H9 (cell line): Measurements from ENCODE around the gene TNP2. TPM values are rescaled to one million over a fixed set of nuclear protein-coding genes. Genes with fewer than 3 reads are reported as not detected.

Experiments used
- DNase-seq: peaks from one replicate; pipeline ENCODE4 v3.0.0-alpha.2; 2017
- H2AFZ ChIP-seq: one replicate; pipeline ENCODE4 v1.6.1; 2013; ENCODE audit warnings: mild to moderate bottlenecking, low read length, control low read depth, moderate library complexity
- H2AK5ac ChIP-seq: 2 replicates; pipeline ENCODE4 v1.6.1; 2013; ENCODE audit warnings: low read length, control low read depth, mixed read lengths; ENCODE audit not compliant: insufficient read length
- H2BK120ac ChIP-seq: one replicate; pipeline ENCODE4 v1.6.1; 2013; ENCODE audit warnings: low read depth, mild to moderate bottlenecking, low read length, control low read depth, inconsistent platforms; ENCODE audit not compliant: poor library complexity, severe bottlenecking
- H2BK12ac ChIP-seq: 2 replicates; pipeline ENCODE4 v1.6.1; 2013; ENCODE audit warnings: low read length, control low read depth, mixed read lengths, low read depth; ENCODE audit not compliant: insufficient read length
- H2BK15ac ChIP-seq: 2 replicates; pipeline ENCODE4 v1.6.1; 2013; ENCODE audit warnings: low read depth, low read length, control low read depth
- H2BK20ac ChIP-seq: one replicate; pipeline ENCODE4 v1.6.1; 2013; ENCODE audit warnings: low read depth, mild to moderate bottlenecking, low read length, control low read depth, inconsistent platforms; ENCODE audit not compliant: poor library complexity, severe bottlenecking
- H2BK5ac ChIP-seq: 2 replicates; pipeline ENCODE4 v1.6.1; 2013; ENCODE audit warnings: low read length, control low read depth, mixed read lengths; ENCODE audit not compliant: insufficient read length
- H3K14ac ChIP-seq: 2 replicates; pipeline ENCODE4 v1.6.1; 2013; ENCODE audit warnings: low read length, control low read depth; ENCODE audit not compliant: insufficient read depth
- H3K18ac ChIP-seq: 2 replicates; pipeline ENCODE4 v1.6.1; 2013; ENCODE audit warnings: low read depth, mild to moderate bottlenecking, mixed read lengths, low read length, control low read depth; ENCODE audit not compliant: insufficient read length
- H3K23ac ChIP-seq: 2 replicates; pipeline ENCODE4 v1.6.1; 2013; ENCODE audit warnings: low read length, control low read depth, mixed read lengths, low read depth; ENCODE audit not compliant: insufficient read length
- H3K23me2 ChIP-seq: 2 replicates; pipeline ENCODE4 v1.6.1; 2013; ENCODE audit warnings: low read depth, mild to moderate bottlenecking, mixed read lengths, low read length, control low read depth; ENCODE audit not compliant: insufficient read length, poor library complexity, severe bottlenecking
- H3K27ac ChIP-seq: 2 replicates; pipeline ENCODE4 v1.5.1; 2013; ENCODE audit warnings: low read length, control low read depth, mixed read lengths, low read depth; ENCODE audit not compliant: insufficient read length
- H3K27me3 ChIP-seq: 2 replicates; pipeline ENCODE4 v1.6.1; 2013; ENCODE audit warnings: low read length, control low read depth, inconsistent platforms; ENCODE audit not compliant: insufficient read depth
- H3K4ac ChIP-seq: 2 replicates; pipeline ENCODE4 v1.6.1; 2013; ENCODE audit warnings: low read depth, mild to moderate bottlenecking, control low read depth, inconsistent platforms, low read length, moderate library complexity
- H3K4me1 ChIP-seq: 2 replicates; pipeline ENCODE4 v1.6.1; 2013; ENCODE audit warnings: low read length, control low read depth, inconsistent platforms; ENCODE audit not compliant: insufficient read depth
- H3K4me2 ChIP-seq: 2 replicates; pipeline ENCODE4 v1.6.1; 2013; ENCODE audit warnings: low read length, control low read depth, mixed read lengths; ENCODE audit not compliant: insufficient read length, insufficient read depth
- H3K56ac ChIP-seq: 2 replicates; pipeline ENCODE4 v1.6.1; 2013; ENCODE audit warnings: low read depth, mild to moderate bottlenecking, mixed read lengths, low read length, control low read depth; ENCODE audit not compliant: insufficient read length
- H3K79me1 ChIP-seq: 2 replicates; pipeline ENCODE4 v1.6.1; 2013; ENCODE audit warnings: low read depth, mild to moderate bottlenecking, moderate library complexity, low read length, control low read depth, inconsistent platforms; ENCODE audit not compliant: insufficient read depth, poor library complexity, severe bottlenecking
- H3K79me2 ChIP-seq: 2 replicates; pipeline ENCODE4 v1.6.1; 2013; ENCODE audit warnings: low read length, control low read depth, inconsistent platforms; ENCODE audit not compliant: insufficient read depth
- H3K9ac ChIP-seq: 2 replicates; pipeline ENCODE4 v1.6.1; 2013; ENCODE audit warnings: low read length, control low read depth, mixed read lengths; ENCODE audit not compliant: insufficient read length; ENCODE audit errors: extremely low read depth
- H3K9me3 ChIP-seq: one replicate; pipeline ENCODE4 v1.6.1; 2013; ENCODE audit warnings: low read depth, low read length, inconsistent platforms; ENCODE audit not compliant: control insufficient read depth
- H3T11ph ChIP-seq: one replicate; pipeline ENCODE4 v1.6.1; 2013; ENCODE audit warnings: mild to moderate bottlenecking, low read length, control low read depth, inconsistent platforms
- H4K20me1 ChIP-seq: one replicate; pipeline ENCODE4 v1.6.1; 2013; ENCODE audit not compliant: control insufficient read depth, insufficient read length, insufficient read depth
- H4K5ac ChIP-seq: 2 replicates; pipeline ENCODE4 v1.6.1; 2013; ENCODE audit warnings: low read depth, mild to moderate bottlenecking, mixed read lengths, low read length, control low read depth; ENCODE audit not compliant: insufficient read length
- H4K8ac ChIP-seq: replicated peaks from 2 replicates; pipeline ENCODE4 v1.6.1; 2013; ENCODE audit warnings: low read length, control low read depth, mixed read lengths, low read depth; ENCODE audit not compliant: insufficient read length
- H4K91ac ChIP-seq: 2 replicates; pipeline ENCODE4 v1.6.1; 2013; ENCODE audit warnings: low read depth, mild to moderate bottlenecking, moderate library complexity, mixed read lengths, low read length, control low read depth; ENCODE audit not compliant: insufficient read length
- H3K27ac Mint-ChIP-seq, 3 experiments: 2 replicates in 2 of 3; 3 replicates in 1 of 3; pipeline ENCODE4 v1.8.0; 2020 to 2021; ENCODE audit warnings: mixed read lengths in 3 of 3, mild to moderate bottlenecking in 1 of 3, moderate library complexity in 1 of 3
- H3K27me3 Mint-ChIP-seq: 2 replicates; pipeline ENCODE4 v1.8.0; 2021; ENCODE audit warnings: low read depth, mild to moderate bottlenecking, moderate library complexity, mixed read lengths
- H3K36me3 Mint-ChIP-seq, 3 experiments: 2 replicates in 2 of 3; 3 replicates in 1 of 3; pipeline ENCODE4 v1.8.0; 2020 to 2021; ENCODE audit warnings: low read depth in 3 of 3, mixed read lengths in 3 of 3; ENCODE audit not compliant: insufficient read depth in 1 of 3
- H3K4me1 Mint-ChIP-seq, 2 experiments: 2 replicates each; pipeline ENCODE4 v1.8.0; 2020; ENCODE audit warnings: mixed read lengths in 2 of 2
- H3K4me3 Mint-ChIP-seq, 2 experiments: 2 replicates in 1 of 2; 3 replicates in 1 of 2; pipeline ENCODE4 v1.8.0; 2020 to 2021; ENCODE audit warnings: mild to moderate bottlenecking in 2 of 2, mixed read lengths in 2 of 2, moderate library complexity in 1 of 2
- H3K9me3 Mint-ChIP-seq, 2 experiments: 2 replicates in 1 of 2; 3 replicates in 1 of 2; pipeline ENCODE4 v1.8.0; 2020; ENCODE audit warnings: mild to moderate bottlenecking in 2 of 2, mixed read lengths in 2 of 2, moderate library complexity in 1 of 2
- WGBS: extraction: QIAGEN DNeasy Blood & Tissue Kit; methylation state at CpG from one replicate; pipeline ENCODE4 v1.1.7; 2013; ENCODE audit warnings: missing lambda C conversion rate, low lambda C conversion rate, mixed read lengths; ENCODE audit not compliant: insufficient read length; ENCODE audit errors: extremely low coverage; 5-methylcytosine and 5-hydroxymethylcytosine counted together
- total RNA-seq: library from RNA; stranded (reverse); gene quantifications from 2 replicates; pipeline ENCODE4 v1.2.1, GENCODE V29; 2021
- TF ChIP-seq, protein P1 (sequence below): fragments of 200-600 bp; sonication (generic); conservative IDR thresholded peaks from 3 replicates; pipeline ENCODE4 v1.8.0; 2021; ENCODE audit warnings: antibody characterized with exemption, mild to moderate bottlenecking

TNP2 gene
- total RNA-seq, 1 experiment from 2014 or later: not detected

DNA sequence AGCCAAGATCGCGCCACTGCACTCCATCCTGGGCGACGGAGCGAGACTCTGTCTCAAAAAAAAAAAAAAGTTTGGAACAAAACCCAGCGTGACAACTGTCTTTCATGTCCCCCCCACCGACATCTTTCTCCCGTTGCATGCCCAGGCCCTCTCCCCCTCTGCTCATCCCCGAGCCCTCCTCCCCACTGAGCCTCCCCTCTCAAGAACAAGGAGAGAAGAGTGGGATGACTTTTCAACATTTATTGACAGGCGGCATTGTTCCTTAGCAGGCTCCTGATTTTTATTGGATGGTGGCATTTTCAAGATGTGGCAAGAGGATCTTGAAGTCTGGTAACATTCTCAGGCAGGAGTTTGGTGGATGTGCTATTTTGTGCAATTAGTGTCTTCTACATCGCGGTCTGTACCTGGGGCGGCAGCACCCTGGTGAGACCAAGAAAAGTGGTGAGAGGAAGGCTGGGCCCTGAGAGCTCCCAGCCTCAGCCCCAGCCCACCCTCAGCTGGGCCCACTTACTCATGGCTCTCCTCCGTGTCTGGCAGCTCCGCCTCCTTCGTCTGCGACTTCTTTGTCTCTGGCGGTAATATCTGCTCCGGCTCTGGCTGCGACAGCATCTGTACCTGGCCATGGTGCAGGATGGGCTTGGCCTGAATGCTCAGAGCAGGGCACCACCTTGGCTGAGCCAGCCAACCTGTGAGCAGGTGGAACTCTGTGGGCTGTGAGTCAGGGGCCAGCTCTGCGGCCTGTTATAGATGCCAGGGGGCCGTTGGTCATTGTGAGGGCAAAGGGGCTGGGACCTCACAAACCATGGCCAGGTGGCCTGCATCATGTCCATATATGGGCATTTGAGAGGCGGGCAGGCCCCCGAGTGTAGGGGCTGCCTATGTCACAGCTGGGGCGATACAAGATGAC lies 11.7 kb upstream of the TNP2 start, which contains the start of gene PRM1:
Gene PRM1, minus strand, starts transcription at position 715 of the 907 bp plus-strand sequence. Its CDS starts 92 bp downstream, at position 623.
- Mint-ChIP-seq H3K4me1 (peaks cover 9 to 18% of the 10 kb centered on the region in 2 experiments), H3K27ac (peak within 1 kb of the TSS in 1 of 3 experiments; percentile 82; a peak in 2 of 7 replicates), H3K27me3 (no peaks in the 10 kb centered on the region; the same call in 1 of the 2 replicates), H3K9me3 (peaks cover 0 to 7% of the 10 kb centered on the region in 2 experiments; a peak in 2 of 5 replicates), H3K36me3 (no peaks in the 10 kb centered on the region), H3K4me3 (no peak within 1 kb of the TSS)
- Histone ChIP-seq H3K27me3 (no peaks in the 10 kb centered on the region), H2AK5ac (no peak within 1 kb of the TSS), H3K4me1 (no peaks in the 10 kb centered on the region; the same call in 1 of the 2 replicates), H3K23me2 (no peaks in the 10 kb centered on the region), H2BK5ac (no peak within 1 kb of the TSS), H3K4ac (no peak within 1 kb of the TSS), H2BK15ac (no peak within 1 kb of the TSS; the same call in 1 of the 2 replicates), H3K56ac (no peak within 1 kb of the TSS), H3K23ac (no peak within 1 kb of the TSS), H3K9me3 (no peaks in the 10 kb centered on the region), H3K18ac (peak within 1 kb of the TSS; percentile 7), H3K79me2 (no peaks in the 10 kb centered on the region), H2AFZ (no peak within 1 kb of the TSS), H4K91ac (no peak within 1 kb of the TSS), H4K20me1 (no peaks in the 10 kb centered on the region), H3K79me1 (no peaks in the 10 kb centered on the region), H4K5ac (no peak within 1 kb of the TSS), H3K9ac (no peak within 1 kb of the TSS), H3K27ac (no peak within 1 kb of the TSS), H3K14ac (peak within 1 kb of the TSS; percentile 89), H2BK12ac (peak within 1 kb of the TSS; percentile 19), H2BK120ac (no peak within 1 kb of the TSS), H3K4me2 (no peak within 1 kb of the TSS), H4K8ac (no peak within 1 kb of the TSS), H2BK20ac (no peak within 1 kb of the TSS), H3T11ph (no peak within 1 kb of the TSS)
- TF ChIP-seq, protein P1, sequence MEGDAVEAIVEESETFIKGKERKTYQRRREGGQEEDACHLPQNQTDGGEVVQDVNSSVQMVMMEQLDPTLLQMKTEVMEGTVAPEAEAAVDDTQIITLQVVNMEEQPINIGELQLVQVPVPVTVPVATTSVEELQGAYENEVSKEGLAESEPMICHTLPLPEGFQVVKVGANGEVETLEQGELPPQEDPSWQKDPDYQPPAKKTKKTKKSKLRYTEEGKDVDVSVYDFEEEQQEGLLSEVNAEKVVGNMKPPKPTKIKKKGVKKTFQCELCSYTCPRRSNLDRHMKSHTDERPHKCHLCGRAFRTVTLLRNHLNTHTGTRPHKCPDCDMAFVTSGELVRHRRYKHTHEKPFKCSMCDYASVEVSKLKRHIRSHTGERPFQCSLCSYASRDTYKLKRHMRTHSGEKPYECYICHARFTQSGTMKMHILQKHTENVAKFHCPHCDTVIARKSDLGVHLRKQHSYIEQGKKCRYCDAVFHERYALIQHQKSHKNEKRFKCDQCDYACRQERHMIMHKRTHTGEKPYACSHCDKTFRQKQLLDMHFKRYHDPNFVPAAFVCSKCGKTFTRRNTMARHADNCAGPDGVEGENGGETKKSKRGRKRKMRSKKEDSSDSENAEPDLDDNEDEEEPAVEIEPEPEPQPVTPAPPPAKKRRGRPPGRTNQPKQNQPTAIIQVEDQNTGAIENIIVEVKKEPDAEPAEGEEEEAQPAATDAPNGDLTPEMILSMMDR: no peak
- WGBS: no CpG with 5 or more reads among the region's 25 CpGs
- peak; percentile 46 for DNase-seq
